NB4 (cell line): ENCODE measurements around the gene TENT4B.

Experiments used
- CTCF ChIP-seq: IDR thresholded peaks from one replicate; pipeline ENCODE4 v1.5.1; 2012; ENCODE audit warnings: low read depth, low read length
- MAX ChIP-seq: IDR thresholded peaks from 2 replicates; pipeline ENCODE4 v1.6.1; 2011; ENCODE audit warnings: low read depth, low read length

- no peak for TF ChIP-seq MAX
- TF ChIP-seq CTCF: no peak
Observed at GRCh38 chr16:50279504-50279865, 126.4 kb downstream of the TENT4B start.
